ENCODE measurements around the gene KATNB1. TPM values are rescaled to one million over a fixed set of nuclear protein-coding genes. Genes with fewer than 3 reads are reported as not detected.

Gene KATNB1
- polyA plus RNA-seq, 1 of the 3 experiments (the other 2 are of a cell fraction): 43.7 TPM

DNA sequence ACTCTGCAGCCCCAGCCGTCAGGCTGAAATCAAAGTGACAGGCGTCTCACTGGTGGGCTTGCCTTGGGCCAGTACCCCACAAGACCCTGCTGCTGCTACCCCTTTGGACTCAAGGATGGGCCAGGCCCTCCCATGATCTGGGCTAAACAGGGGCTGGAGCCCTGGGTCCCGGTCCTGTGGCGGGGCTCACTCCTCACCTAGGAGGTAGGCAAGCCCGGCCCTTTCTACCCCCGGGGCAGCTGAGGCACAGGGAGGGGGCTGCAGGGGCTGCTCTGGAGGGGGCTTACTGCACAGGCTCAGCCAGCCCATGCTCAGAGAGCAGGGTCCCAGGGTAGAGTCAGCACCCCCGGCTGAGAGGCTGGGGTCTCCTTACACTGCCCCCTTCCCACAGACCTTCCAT lies 23.6 kb downstream of the KATNB1 start:
- Histone ChIP-seq H3K4me2 (no peak overlapping the region), H3F3A (replicated peaks; ENCODE audit: insufficient read depth) (peaks cover 6% of the 10 kb centered on the region), H3K4me1 (ENCODE audit: control insufficient read depth in 1 of 2, insufficient read depth in 2 of 2, low read depth in 1 of 2, low read length in 1 of 2) (peaks cover 0 to 12% of the 10 kb centered on the region in 2 experiments; a peak in 1 of 4 replicates), H3K4me3 (ENCODE audit: low read depth in 2 of 2, low read length in 1 of 2) (no peak overlapping the region), H3K9ac (no peak overlapping the region), H4K20me1 (ENCODE audit: insufficient read depth) (0 out of 2 replicates have a peak, but pooled peaks cover 2% of the 10 kb centered on the region), H3K27ac (ENCODE audit: low read depth in 2 of 2, low read length in 1 of 2) (no peak overlapping the region), H3K27me3 (ENCODE audit: insufficient read depth) (no peaks in the 10 kb centered on the region), H3K9me2 (no peaks in the 10 kb centered on the region), H3K36me3 (replicated peaks in 1 of 2; ENCODE audit: control insufficient read depth in 1 of 2, insufficient read depth in 2 of 2, low read length in 1 of 2) (peaks cover 7 to 44% of the 10 kb centered on the region in 2 experiments), H3K79me2 (ENCODE audit: insufficient read depth) (no peaks in the 10 kb centered on the region), H3K9me3 (no peaks in the 10 kb centered on the region), H2AFZ (ENCODE audit: low read depth) (no peak overlapping the region)
- WGBS (ENCODE audit: low lambda C conversion rate): 60% methylated on average over 1 of the region's 7 CpGs
- TF ChIP-seq NRF1 (IDR thresholded peaks at IDR 0.05; ENCODE audit: low read depth, low read length) (no peak), SIN3A (IDR thresholded peaks at IDR 0.05; ENCODE audit: borderline replicate concordance, low read depth, low read length) (no peak), JUND (IDR thresholded peaks at IDR 0.05) (no peak), MXI1 (IDR thresholded peaks at IDR 0.05; ENCODE audit: low read depth, low read length) (no peak), EP300 (IDR thresholded peaks at IDR 0.05; ENCODE audit: borderline replicate concordance in 1 of 2, low read depth in 1 of 2, low read length in 1 of 2) (no peak), FOXM1 (IDR thresholded peaks at IDR 0.05; ENCODE audit: low read depth) (no peak), EZH2phosphoT487 (IDR thresholded peaks at IDR 0.05; ENCODE audit: borderline replicate concordance, low read depth) (no peak), RAD21 (IDR thresholded peaks at IDR 0.05; ENCODE audit: low read length) (no peak), GABPA (IDR thresholded peaks at IDR 0.05; ENCODE audit: low read depth) (no peak), SMC3 (IDR thresholded peaks at IDR 0.05; ENCODE audit: low read depth, low read length) (no peak), TCF12 (IDR thresholded peaks at IDR 0.05) (no peak), ZBTB33 (IDR thresholded peaks at IDR 0.05; ENCODE audit: borderline replicate concordance, low read depth) (no peak), REST (IDR thresholded peaks at IDR 0.05; ENCODE audit: low read depth, low read length) (no peak)
- TF ChIP-seq, protein P1, sequence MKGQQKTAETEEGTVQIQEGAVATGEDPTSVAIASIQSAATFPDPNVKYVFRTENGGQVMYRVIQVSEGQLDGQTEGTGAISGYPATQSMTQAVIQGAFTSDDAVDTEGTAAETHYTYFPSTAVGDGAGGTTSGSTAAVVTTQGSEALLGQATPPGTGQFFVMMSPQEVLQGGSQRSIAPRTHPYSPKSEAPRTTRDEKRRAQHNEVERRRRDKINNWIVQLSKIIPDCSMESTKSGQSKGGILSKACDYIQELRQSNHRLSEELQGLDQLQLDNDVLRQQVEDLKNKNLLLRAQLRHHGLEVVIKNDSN (IDR thresholded peaks at IDR 0.05; ENCODE audit: borderline replicate concordance, low read depth): no peak
- TF ChIP-seq, protein P2, sequence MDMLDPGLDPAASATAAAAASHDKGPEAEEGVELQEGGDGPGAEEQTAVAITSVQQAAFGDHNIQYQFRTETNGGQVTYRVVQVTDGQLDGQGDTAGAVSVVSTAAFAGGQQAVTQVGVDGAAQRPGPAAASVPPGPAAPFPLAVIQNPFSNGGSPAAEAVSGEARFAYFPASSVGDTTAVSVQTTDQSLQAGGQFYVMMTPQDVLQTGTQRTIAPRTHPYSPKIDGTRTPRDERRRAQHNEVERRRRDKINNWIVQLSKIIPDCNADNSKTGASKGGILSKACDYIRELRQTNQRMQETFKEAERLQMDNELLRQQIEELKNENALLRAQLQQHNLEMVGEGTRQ (IDR thresholded peaks at IDR 0.05; ENCODE audit: borderline replicate concordance, low read depth, low read length): no peak
- CTCF ChIA-PET: interaction anchor here (0.8 to 3.3 kb wide), 6 partner anchors 11 to 174 kb away, joined by 3 to 19 read pairs (median 5); no protein-coding TSS in a partner anchor
- POLR2A ChIA-PET: no interaction called here
- no peak for DNase-seq
